HepG2 (cell line): ENCODE data around the gene TAF6L. TPM values are rescaled to one million over a fixed set of nuclear protein-coding genes. Genes with fewer than 3 reads are reported as not detected.

ENCODE experiments used
- ARNTL ChIP-seq: sonication (generic); formaldehyde crosslinking; IDR thresholded peaks from 2 replicates; pipeline ENCODE4 v1.4.0; 2020; ENCODE audit warnings: mild to moderate bottlenecking, missing genetic modification reagents
- ATF1 ChIP-seq: IDR thresholded peaks from 2 replicates; pipeline ENCODE4 v1.6.1; 2016; ENCODE audit warnings: mild to moderate bottlenecking, control low read depth
- BHLHE40 ChIP-seq: IDR thresholded peaks from 2 replicates; pipeline ENCODE4 v1.6.1; 2011; ENCODE audit warnings: low read length, improper control_type of control experiment
- CEBPG ChIP-seq: IDR thresholded peaks from 2 replicates; pipeline ENCODE4 v1.6.1; 2016
- GATAD2A ChIP-seq: IDR thresholded peaks from 2 replicates; pipeline ENCODE4 v1.6.1; 2016
- NONO ChIP-seq, 2 experiments: fragments of 450-650 bp in 1 of 2; sonication (generic) in 1 of 2; formaldehyde crosslinking in 1 of 2; IDR thresholded peaks in 1 of 2; conservative IDR thresholded peaks in 1 of 2; 2 replicates each; pipeline versions ENCODE4 v1.6.1 to v1.8.0; 2017 to 2022; ENCODE audit warnings: mild to moderate bottlenecking in 1 of 2, missing genetic modification reagents in 1 of 2, moderate library complexity in 1 of 2
- PHF21A ChIP-seq: sonication (generic); formaldehyde crosslinking; IDR thresholded peaks from 2 replicates; pipeline ENCODE4 v1.5.0; 2020; ENCODE audit warnings: mild to moderate bottlenecking, missing genetic modification reagents
- PHF8 ChIP-seq: sonication (generic); formaldehyde crosslinking; IDR thresholded peaks from 2 replicates; pipeline ENCODE4 v1.5.0; 2020; ENCODE audit warnings: missing genetic modification reagents
- PLRG1 ChIP-seq: fragments of 450-650 bp; conservative IDR thresholded peaks from 2 replicates; pipeline ENCODE4 v1.6.1; 2016
- SAFB2 ChIP-seq: sonication (generic); formaldehyde crosslinking; IDR thresholded peaks from 2 replicates; pipeline ENCODE4 v1.5.1; 2020; ENCODE audit warnings: missing genetic modification reagents, low read depth, mild to moderate bottlenecking, borderline replicate concordance
- SMAD3 ChIP-seq: sonication (generic); formaldehyde crosslinking; IDR thresholded peaks from 2 replicates; pipeline ENCODE4 v1.4.0; 2020; ENCODE audit warnings: missing genetic modification reagents
- SP1 ChIP-seq, 2 experiments: fragments of 450-650 bp in 1 of 2; sonication (generic) in 1 of 2; formaldehyde crosslinking in 1 of 2; IDR thresholded peaks; 2 replicates each; pipeline versions ENCODE4 v1.4.0 to v1.6.1; 2016 to 2020; ENCODE audit warnings: missing genetic modification reagents in 1 of 2
- TCF12 ChIP-seq, 2 experiments: fragments of 450-650 bp in 1 of 2; sonication (generic) in 1 of 2; formaldehyde crosslinking in 1 of 2; IDR thresholded peaks; 2 replicates each; pipeline versions ENCODE4 v1.6.1 to v1.8.0; 2017 to 2022; ENCODE audit warnings: antibody characterized with exemption in 1 of 2, mild to moderate bottlenecking in 1 of 2, missing genetic modification reagents in 1 of 2, moderate library complexity in 1 of 2
- polyA plus RNA-seq, 8 experiments: library from polyadenylated mRNA; depleted of rRNA in 3 of 8; stranded (reverse) in 7 of 8; unstranded in 1 of 8; fragments of >200 nt; fragmentation: Illumina TruSeq in 4 of 8; extraction: Trizol in 4 of 8; gene quantifications; 2 replicates each; pipeline versions ENCODE4 v1.2.1 to v1.2.3, GENCODE V29; 2011 to 2016; ENCODE audit warnings: low read depth in 4 of 8, missing spikeins in 1 of 8, mixed read lengths in 1 of 8; ENCODE audit not compliant: insufficient read depth in 1 of 8
- total RNA-seq, 5 experiments: library from RNA; depleted of rRNA; stranded (reverse); fragments of >200 nt; fragmentation: Illumina TruSeq; extraction: Trizol; gene quantifications; 2 replicates each; pipeline ENCODE4 v1.2.3, GENCODE V29; 2016; ENCODE audit warnings: low read depth in 1 of 5
- TF ChIP-seq, protein P1 (sequence below): sonication (generic); formaldehyde crosslinking; IDR thresholded peaks from 2 replicates; pipeline ENCODE4 v1.8.1; 2023; ENCODE audit warnings: mild to moderate bottlenecking, moderate library complexity, missing genetic modification reagents
- TF ChIP-seq, protein P2 (sequence below): IDR thresholded peaks from 2 replicates; pipeline ENCODE4 v1.6.1; 2018; ENCODE audit warnings: missing genetic modification reagents, mild to moderate bottlenecking, missing compliant biosample characterization
- TF ChIP-seq, protein P3 (sequence below): sonication (generic); formaldehyde crosslinking; IDR thresholded peaks from 2 replicates; pipeline ENCODE4 v1.4.0; 2020; ENCODE audit warnings: missing genetic modification reagents, mild to moderate bottlenecking, borderline replicate concordance

The TAF6L gene
- total and polyA plus RNA-seq, 2 of the 13 experiments (the other 11 are each of a cell fraction or from before 2014, with no cell fraction given) = 12.6 to 19.4 TPM

DNA sequence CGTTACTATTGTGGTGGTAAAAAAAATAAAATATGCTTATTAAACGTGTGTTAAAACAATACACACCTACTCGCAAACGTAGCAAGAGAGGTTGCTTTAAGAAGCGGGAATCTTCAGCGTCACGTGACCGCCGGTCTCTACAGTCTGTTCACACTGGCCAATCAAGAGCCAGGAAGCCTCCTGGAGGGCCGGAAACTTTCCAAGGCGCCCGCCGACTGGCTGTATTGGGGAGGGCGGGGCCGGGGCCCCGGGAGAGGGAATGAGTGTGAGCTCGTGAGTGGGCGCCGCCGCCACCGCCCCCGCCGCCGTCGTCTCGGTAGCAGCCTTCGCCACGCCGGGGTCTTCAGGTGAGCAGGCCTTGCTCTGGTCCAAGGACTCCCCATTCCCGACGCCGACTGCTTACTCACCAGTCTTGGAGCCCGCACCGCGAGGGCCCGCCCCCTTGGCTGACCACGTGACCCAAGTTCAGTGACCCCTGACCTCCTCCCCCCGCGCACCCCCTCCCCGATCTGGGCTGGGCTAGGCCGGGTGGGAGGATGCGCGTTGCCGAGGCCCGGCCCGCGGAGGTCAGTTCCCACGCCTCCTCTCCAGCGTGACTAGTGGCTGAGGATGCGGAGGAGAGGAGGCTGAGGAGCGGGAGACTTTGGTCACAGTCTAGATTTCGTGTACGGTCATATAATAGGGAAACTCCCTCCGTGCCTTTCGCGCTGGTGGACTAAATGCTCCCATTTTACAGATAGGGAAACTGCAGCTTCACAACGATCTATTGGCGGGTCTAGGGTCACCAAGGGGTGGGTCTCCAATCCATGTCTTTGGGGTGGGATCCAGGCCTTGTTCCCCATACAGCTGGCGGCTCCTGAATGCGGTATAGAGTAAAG, at the start of gene TAF6L (continued):
- peak; percentile 38 for TF ChIP-seq SMAD3 (CRISPR knock-in tag)
- no peak for TF ChIP-seq CEBPG (CRISPR knock-in tag)
- TF ChIP-seq, protein P1, sequence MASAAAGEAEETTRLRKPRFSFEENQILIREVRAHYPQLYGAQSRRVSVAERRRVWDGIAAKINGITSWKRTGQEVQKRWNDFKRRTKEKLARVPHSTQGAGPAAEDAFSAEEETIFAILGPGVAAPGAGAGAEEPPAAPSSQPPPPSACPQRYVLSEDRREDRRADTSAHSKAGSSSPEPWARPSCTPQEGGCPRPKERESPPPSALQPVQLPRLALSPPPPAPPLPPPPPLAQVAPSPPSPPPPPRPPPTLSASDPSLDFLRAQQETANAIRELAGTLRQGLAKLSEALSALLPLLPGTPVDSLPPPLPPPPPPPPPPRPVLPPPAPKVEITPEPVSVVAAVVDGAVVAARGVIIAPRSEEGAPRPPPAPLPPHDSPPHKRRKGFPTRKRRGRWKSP (CRISPR knock-in tag) = no peak
- no peak for TF ChIP-seq NONO (IDR thresholded peaks at IDR 0.05)
- peak; percentile 72 for TF ChIP-seq NONO (CRISPR knock-in tag; conservative IDR thresholded peaks at IDR 0.05)
- no peak for TF ChIP-seq ATF1
- TF ChIP-seq GATAD2A = no peak; the same call in none of the 2 replicates
- peak; percentile 87 for TF ChIP-seq BHLHE40
- no peak for TF ChIP-seq PHF21A (CRISPR knock-in tag)
- TF ChIP-seq PLRG1 = no peak
- TF ChIP-seq, protein P2, sequence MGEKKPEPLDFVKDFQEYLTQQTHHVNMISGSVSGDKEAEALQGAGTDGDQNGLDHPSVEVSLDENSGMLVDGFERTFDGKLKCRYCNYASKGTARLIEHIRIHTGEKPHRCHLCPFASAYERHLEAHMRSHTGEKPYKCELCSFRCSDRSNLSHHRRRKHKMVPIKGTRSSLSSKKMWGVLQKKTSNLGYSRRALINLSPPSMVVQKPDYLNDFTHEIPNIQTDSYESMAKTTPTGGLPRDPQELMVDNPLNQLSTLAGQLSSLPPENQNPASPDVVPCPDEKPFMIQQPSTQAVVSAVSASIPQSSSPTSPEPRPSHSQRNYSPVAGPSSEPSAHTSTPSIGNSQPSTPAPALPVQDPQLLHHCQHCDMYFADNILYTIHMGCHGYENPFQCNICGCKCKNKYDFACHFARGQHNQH (CRISPR knock-in tag) = peak; percentile 50
- TF ChIP-seq, protein P3, sequence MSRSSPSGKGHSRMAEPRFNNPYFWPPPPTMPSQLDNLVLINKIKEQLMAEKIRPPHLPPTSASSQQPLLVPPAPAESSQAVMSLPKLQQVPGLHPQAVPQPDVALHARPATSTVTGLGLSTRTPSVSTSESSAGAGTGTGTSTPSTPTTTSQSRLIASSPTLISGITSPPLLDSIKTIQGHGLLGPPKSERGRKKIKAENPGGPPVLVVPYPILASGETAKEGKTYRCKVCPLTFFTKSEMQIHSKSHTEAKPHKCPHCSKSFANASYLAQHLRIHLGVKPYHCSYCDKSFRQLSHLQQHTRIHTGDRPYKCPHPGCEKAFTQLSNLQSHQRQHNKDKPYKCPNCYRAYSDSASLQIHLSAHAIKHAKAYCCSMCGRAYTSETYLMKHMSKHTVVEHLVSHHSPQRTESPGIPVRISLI (CRISPR knock-in tag) = 0 out of 2 replicates have a peak, but pooled peaks have one; percentile 37
- peak; percentile 90 for TF ChIP-seq ARNTL
- TF ChIP-seq SAFB2 (CRISPR knock-in tag) = 0 out of 2 replicates have a peak, but pooled peaks have one; percentile 31
- TF ChIP-seq TCF12 (IDR thresholded peaks at IDR 0.05) = no peak
- no peak for TF ChIP-seq TCF12 (CRISPR knock-in tag; IDR thresholded peaks at IDR 0.05)
- TF ChIP-seq SP1 (IDR thresholded peaks at IDR 0.05) = 0 out of 2 replicates have a peak, but pooled peaks have one; percentile 43
- TF ChIP-seq SP1 (CRISPR knock-in tag; IDR thresholded peaks at IDR 0.05) = peak; percentile 84
- TF ChIP-seq PHF8 (CRISPR knock-in tag) = peak; percentile 71
